IPS-20b (cell line): ENCODE data around the gene SLC25A13.

Source experiments
- H3K27ac ChIP-seq: one replicate; pipeline ENCODE4 v1.5.1; 2013; ENCODE audit warnings: low read length
- H3K27me3 ChIP-seq: 2 replicates; pipeline ENCODE4 v1.6.1; 2013; ENCODE audit warnings: mild to moderate bottlenecking, low read length, inconsistent platforms; ENCODE audit not compliant: insufficient read depth
- H3K36me3 ChIP-seq: 2 replicates; pipeline ENCODE4 v1.6.1; 2013; ENCODE audit warnings: low read depth, mild to moderate bottlenecking, inconsistent platforms, low read length, moderate library complexity; ENCODE audit not compliant: insufficient read depth
- H3K4me1 ChIP-seq: 2 replicates; pipeline ENCODE4 v1.6.1; 2013; ENCODE audit warnings: mild to moderate bottlenecking, control low read depth, inconsistent platforms, low read length, moderate library complexity; ENCODE audit not compliant: insufficient read depth
- H3K4me3 ChIP-seq: 2 replicates; pipeline ENCODE4 v1.5.1; 2013; ENCODE audit warnings: mild to moderate bottlenecking, low read length, inconsistent platforms
- H3K9ac ChIP-seq: 2 replicates; pipeline ENCODE4 v1.6.1; 2013; ENCODE audit warnings: low read depth, mild to moderate bottlenecking, inconsistent platforms, low read length, moderate library complexity
- H3K9me3 ChIP-seq: 2 replicates; pipeline ENCODE4 v1.6.1; 2013; ENCODE audit warnings: mild to moderate bottlenecking, low read depth, low read length, inconsistent platforms; ENCODE audit not compliant: insufficient read depth

SLC25A13 gene

GRCh38 chr7:96219378-96220130 lies 102.3 kb downstream of the SLC25A13 start:
- Histone ChIP-seq H3K4me3 (no peak overlapping the region), H3K27ac (no peak overlapping the region), H3K27me3 (no peaks in the 10 kb centered on the region), H3K4me1 (no peaks in the 10 kb centered on the region), H3K9me3 (no peaks in the 10 kb centered on the region), H3K9ac (no peak overlapping the region), H3K36me3 (no peaks in the 10 kb centered on the region)

- Histone ChIP-seq H3K36me3 (no peaks in the 10 kb centered on the region), H3K27ac (no peak overlapping the region), H3K4me1 (no peaks in the 10 kb centered on the region), H3K9ac (no peak overlapping the region), H3K9me3 (no peaks in the 10 kb centered on the region), H3K27me3 (no peaks in the 10 kb centered on the region), H3K4me3 (no peak overlapping the region)
These were observed 103.1 kb downstream of the SLC25A13 start for GRCh38 chr7:96218664-96219243.

GRCh38 chr7:96217147-96217546 lies 104.8 kb downstream of the SLC25A13 start:
- H3K9me3 ChIP-seq: no peaks in the 10 kb centered on the region
- H3K27ac ChIP-seq: no peak overlapping the region
- no peaks in the 10 kb centered on the region for H3K27me3 ChIP-seq
- H3K9ac ChIP-seq: no peak overlapping the region
- no peaks in the 10 kb centered on the region for H3K4me1 ChIP-seq
- no peak overlapping the region for H3K4me3 ChIP-seq
- H3K36me3 ChIP-seq: no peaks in the 10 kb centered on the region

GRCh38 chr7:96216373-96216772 lies 105.5 kb downstream of the SLC25A13 start:
- no peaks in the 10 kb centered on the region for H3K36me3 ChIP-seq
- H3K9ac ChIP-seq: no peak overlapping the region
- H3K4me3 ChIP-seq: no peak overlapping the region
- no peaks in the 10 kb centered on the region for H3K4me1 ChIP-seq
- H3K9me3 ChIP-seq: no peaks in the 10 kb centered on the region
- no peak overlapping the region for H3K27ac ChIP-seq
- H3K27me3 ChIP-seq: no peaks in the 10 kb centered on the region

- no peaks in the 10 kb centered on the region for H3K9me3 ChIP-seq
- no peaks in the 10 kb centered on the region for H3K4me1 ChIP-seq
- no peaks in the 10 kb centered on the region for H3K27me3 ChIP-seq
- H3K9ac ChIP-seq: no peak overlapping the region
- no peak overlapping the region for H3K27ac ChIP-seq
- no peak overlapping the region for H3K4me3 ChIP-seq
- H3K36me3 ChIP-seq: no peaks in the 10 kb centered on the region
These were observed 109.4 kb downstream of the SLC25A13 start for GRCh38 chr7:96212474-96212873.

- no peaks in the 10 kb centered on the region for H3K9me3 ChIP-seq
- no peak overlapping the region for H3K4me3 ChIP-seq
- no peaks in the 10 kb centered on the region for H3K36me3 ChIP-seq
- no peak overlapping the region for H3K27ac ChIP-seq
- H3K27me3 ChIP-seq: no peaks in the 10 kb centered on the region
- H3K4me1 ChIP-seq: no peaks in the 10 kb centered on the region
- H3K9ac ChIP-seq: no peak overlapping the region
These were observed 109.9 kb downstream of the SLC25A13 start for GRCh38 chr7:96211954-96212353.

GRCh38 chr7:96205665-96206064 lies 116.2 kb downstream of the SLC25A13 start:
- Histone ChIP-seq H3K27ac (no peak overlapping the region), H3K4me1 (peaks cover 2% of the 10 kb centered on the region), H3K9me3 (no peaks in the 10 kb centered on the region), H3K36me3 (no peaks in the 10 kb centered on the region), H3K4me3 (no peak overlapping the region), H3K9ac (no peak overlapping the region), H3K27me3 (no peaks in the 10 kb centered on the region)

- Histone ChIP-seq H3K36me3 (no peaks in the 10 kb centered on the region), H3K4me1 (peaks cover 8% of the 10 kb centered on the region), H3K9ac (no peak overlapping the region), H3K27ac (no peak overlapping the region), H3K27me3 (no peaks in the 10 kb centered on the region), H3K4me3 (no peak overlapping the region), H3K9me3 (no peaks in the 10 kb centered on the region)
These were observed 117.3 kb downstream of the SLC25A13 start for GRCh38 chr7:96204601-96205000.

- Histone ChIP-seq H3K9ac (no peak overlapping the region), H3K4me1 (peaks cover 8% of the 10 kb centered on the region), H3K27me3 (no peaks in the 10 kb centered on the region), H3K9me3 (no peaks in the 10 kb centered on the region), H3K4me3 (no peak overlapping the region), H3K27ac (no peak overlapping the region), H3K36me3 (no peaks in the 10 kb centered on the region)
These were observed 118.1 kb downstream of the SLC25A13 start for GRCh38 chr7:96203786-96204185.

GRCh38 chr7:96202102-96202501 lies 119.8 kb downstream of the SLC25A13 start:
- Histone ChIP-seq H3K4me1 (peaks cover 17% of the 10 kb centered on the region), H3K27me3 (no peaks in the 10 kb centered on the region), H3K9me3 (no peaks in the 10 kb centered on the region), H3K4me3 (no peak overlapping the region), H3K36me3 (no peaks in the 10 kb centered on the region), H3K27ac (no peak overlapping the region), H3K9ac (no peak overlapping the region)

- Histone ChIP-seq H3K36me3 (no peaks in the 10 kb centered on the region), H3K9ac (no peak overlapping the region), H3K4me3 (no peak overlapping the region), H3K27ac (no peak overlapping the region), H3K27me3 (no peaks in the 10 kb centered on the region), H3K9me3 (no peaks in the 10 kb centered on the region), H3K4me1 (peaks cover 17% of the 10 kb centered on the region)
These were observed 121.2 kb downstream of the SLC25A13 start for GRCh38 chr7:96200740-96201139.

- no peaks in the 10 kb centered on the region for H3K9me3 ChIP-seq
- no peaks in the 10 kb centered on the region for H3K36me3 ChIP-seq
- no peak overlapping the region for H3K4me3 ChIP-seq
- no peak overlapping the region for H3K27ac ChIP-seq
- H3K27me3 ChIP-seq: no peaks in the 10 kb centered on the region
- H3K4me1 ChIP-seq: peaks cover 17% of the 10 kb centered on the region
- H3K9ac ChIP-seq: no peak overlapping the region
These were observed 122.5 kb downstream of the SLC25A13 start for GRCh38 chr7:96199421-96199820.
